GM19099 (cell line): ENCODE results near the gene TCERG1L.

Experiments used
- POLR2A ChIP-seq: IDR thresholded peaks from 3 replicates; pipeline ENCODE4 v1.6.1; 2011; ENCODE audit warnings: low read depth; ENCODE audit not compliant: insufficient read length; ENCODE audit errors: extremely low read depth

Gene TCERG1L

DNA sequence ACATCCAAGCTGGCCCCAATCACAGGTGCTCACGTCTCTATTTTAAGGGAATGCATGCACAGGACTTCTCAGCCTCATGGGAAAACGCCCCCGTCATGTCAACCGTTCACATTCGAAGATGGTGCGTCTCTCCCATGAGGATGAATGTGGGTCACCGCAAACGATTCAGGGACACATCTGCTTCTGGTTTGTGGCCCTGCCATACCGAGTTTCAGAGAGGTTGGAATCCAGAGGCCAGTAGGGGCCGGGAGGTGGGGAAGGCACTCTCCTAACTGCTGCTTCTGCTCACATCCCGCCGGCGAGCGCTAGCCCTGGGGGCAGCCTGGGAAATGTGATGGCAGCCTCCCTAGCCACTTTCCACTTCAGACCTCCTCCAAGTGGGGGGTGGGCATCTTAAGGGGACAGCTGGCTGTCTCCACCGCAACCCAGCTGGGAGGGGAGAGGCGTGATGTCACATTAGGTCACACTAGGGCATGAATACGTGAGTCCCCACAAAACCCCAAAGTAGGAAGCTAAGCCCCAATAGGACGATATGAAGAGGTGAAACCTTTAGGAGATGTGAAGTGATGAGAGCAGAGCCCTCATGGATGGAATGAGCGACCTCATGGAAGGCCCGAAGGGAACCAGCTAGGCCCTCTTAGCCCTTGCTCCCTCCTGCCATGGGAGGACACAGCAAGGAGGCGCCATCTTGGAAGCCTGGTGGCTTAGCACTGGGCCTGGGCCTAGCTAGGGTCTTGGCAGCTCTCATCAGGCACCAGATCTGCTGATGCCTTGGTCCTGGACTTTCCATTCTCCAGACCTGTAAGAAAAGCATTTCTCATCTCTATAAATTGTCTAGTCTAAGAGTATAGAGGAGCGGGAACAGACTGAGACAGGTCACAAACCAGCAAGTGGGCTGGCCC is 107.8 kb downstream of the TCERG1L start:
- no peak for TF ChIP-seq POLR2A

DNA sequence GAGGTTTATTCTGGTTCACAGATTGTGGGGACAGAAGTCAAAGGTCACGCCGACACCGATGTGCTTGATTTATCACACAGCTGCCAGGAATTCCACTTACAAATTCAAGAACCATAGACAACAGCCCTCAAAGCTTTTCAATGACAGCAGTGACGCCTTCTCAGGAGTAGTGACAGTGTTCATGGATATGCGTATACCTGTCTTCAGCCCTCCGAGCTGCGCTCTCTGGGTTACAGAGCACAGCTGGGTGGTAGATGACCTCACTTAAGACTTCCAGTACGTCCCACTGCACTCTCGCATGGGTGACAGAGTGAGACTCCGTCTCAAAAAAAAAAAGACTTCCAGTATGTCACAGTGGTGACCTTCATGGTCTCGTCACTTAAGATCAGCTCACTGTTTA is 108.5 kb downstream of the TCERG1L start:
- no peak for TF ChIP-seq POLR2A

DNA sequence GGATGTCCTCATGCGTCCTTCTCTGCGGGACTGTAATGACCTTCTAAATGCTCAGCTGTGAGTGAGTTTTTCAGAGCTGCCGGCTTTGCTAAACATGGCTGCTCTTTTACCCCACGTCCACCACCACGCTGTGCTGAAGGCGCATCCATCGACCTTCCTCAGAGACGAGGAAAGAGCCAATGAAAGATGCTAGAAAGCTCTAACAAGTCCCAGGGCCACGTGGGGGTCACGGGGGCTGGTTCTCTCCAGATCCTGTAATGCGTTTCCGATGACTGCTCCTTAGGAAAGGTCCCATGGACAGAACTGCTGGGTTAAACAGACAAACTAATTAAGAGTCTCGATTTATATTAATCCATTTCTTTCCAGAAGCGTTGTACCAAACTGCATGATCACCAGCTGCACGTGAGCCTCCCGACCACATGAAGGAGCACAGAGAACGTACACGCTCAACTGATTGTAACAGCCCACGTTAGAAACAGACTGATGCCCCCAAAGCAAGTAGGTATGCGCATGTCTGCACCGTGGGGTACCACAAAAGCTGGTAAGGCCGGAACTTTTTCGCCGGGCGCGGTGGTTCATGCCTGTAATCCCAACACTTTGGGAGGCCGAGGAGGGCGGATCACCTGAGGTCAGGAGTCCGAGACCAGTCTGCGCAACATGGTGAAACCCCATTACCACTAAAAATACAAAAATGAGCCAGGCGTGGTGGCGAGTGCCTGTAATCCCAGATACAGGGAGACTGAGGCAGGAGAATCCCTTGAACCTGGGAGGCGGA is 109.6 kb downstream of the TCERG1L start:
- TF ChIP-seq POLR2A: no peak

DNA sequence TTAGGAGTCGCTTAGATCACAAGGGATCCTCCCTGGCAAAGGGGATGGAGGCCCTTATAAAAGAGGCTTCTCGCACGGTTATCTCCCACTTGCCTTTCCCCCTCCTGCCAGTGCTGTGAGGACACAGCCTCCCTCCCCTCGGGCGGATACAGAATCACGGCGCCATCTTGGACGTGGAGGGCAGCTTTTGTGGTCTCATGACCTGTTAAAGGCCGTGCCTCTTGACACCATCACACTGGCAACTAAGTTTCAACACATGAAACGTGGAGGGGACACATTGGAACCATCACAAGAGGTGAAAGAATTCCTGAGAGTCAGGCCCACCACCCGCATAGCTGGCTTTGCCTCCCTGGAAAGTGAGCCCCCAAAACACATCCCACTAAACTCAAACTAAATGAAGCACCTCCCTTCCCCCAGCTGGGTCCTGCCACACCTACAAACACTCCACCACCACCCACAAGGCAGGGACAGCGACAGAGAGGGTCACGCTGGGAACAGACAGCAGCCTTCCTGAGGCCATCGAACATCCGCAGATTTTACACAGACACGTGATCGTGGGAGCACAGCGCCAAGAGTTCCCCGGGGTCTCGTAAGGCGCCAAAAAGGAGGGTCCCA is 110.6 kb downstream of the TCERG1L start:
- no peak for TF ChIP-seq POLR2A

DNA sequence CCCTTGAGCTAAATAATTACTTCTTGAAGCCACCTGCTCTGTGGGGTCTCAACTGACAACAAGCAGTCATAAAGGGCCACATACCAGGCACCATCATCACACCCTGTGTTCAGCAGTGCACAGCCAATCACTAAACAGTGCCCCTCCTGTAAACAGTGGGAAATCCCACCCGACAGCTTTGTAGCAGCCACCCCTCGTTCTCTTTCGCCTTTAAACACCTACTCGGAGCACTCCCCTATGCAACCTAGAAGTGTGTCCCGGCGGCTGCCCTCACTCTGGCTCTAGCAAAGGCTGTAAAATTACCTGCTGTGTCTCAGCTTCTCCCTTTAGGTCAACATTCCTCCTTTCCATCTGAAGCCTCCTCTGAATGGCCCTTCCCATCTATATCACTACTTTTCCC is 111.9 kb downstream of the TCERG1L start:
- no peak for TF ChIP-seq POLR2A

DNA sequence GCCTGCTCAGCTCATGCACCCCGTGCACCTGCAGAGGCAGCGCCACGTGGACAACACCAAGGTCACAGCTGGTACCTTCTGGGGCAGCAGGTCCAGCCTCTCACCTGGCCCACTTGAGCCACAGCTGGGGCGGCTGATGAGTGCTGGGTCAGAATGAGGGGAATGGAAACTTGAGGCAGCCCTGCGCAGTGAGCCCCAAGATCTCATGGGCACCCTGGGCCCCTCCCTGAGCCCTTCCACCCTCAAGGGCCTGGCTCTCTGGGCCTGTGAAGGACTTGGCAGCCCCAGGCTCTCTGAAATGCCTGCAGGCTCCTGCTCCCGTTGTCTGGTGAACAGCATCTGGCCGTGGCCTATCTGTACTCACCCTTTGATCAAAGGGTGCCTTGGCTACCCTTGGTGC is 112.7 kb downstream of the TCERG1L start:
- TF ChIP-seq POLR2A: no peak

DNA sequence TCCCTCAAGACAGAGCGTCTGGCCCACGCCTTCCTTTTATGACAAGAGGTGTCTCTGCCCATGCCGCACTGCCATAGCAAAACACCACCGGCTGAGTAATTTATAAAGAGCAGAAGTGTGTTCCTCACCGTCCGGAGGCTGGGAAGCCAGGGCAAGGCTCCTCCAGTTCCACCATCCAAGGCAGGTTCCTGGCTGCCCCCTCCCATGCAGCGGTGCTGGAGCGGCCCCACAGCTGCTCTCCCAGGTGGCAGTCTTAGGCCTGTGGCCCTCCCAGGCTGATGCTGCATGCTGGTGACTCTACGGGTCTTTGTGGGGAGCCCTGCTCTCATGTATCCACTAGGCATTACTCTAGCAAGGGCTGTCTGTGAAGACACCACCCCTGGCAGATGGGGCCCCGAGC is 113.1 kb downstream of the TCERG1L start:
- TF ChIP-seq POLR2A: no peak

DNA sequence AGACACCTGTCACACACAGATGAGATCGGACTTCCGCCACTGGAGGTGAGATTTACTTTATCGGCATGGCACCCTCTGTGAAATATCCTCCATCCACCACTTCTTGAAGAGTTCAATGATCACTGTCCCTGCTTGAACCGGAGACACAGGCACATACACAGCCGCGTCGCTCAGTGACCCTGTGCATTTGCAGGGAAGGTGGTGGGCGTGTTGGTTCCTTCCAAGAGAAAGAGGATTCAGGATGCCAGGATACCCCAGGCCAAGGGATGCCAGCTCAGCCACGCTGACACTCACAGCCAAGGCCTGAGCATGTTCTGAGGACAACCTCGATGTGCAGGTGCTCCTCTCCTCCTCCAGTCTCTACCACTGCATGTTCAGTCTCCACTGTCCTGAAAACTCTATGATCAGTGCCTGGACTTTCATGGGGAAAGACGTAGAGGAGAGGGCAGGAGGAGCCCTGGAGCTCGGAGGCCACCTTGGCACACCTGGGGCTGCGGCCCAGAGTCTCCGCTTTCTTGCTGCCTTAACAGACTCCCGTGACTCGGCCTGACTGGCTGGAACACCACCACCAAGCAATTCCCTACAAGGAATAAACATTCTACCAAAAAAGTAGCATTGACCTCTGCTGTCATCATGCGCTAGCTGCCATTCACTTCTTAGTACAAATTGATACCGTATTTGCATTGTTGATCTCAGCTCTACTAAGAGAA is 115.2 kb downstream of the TCERG1L start:
- no peak for TF ChIP-seq POLR2A

DNA sequence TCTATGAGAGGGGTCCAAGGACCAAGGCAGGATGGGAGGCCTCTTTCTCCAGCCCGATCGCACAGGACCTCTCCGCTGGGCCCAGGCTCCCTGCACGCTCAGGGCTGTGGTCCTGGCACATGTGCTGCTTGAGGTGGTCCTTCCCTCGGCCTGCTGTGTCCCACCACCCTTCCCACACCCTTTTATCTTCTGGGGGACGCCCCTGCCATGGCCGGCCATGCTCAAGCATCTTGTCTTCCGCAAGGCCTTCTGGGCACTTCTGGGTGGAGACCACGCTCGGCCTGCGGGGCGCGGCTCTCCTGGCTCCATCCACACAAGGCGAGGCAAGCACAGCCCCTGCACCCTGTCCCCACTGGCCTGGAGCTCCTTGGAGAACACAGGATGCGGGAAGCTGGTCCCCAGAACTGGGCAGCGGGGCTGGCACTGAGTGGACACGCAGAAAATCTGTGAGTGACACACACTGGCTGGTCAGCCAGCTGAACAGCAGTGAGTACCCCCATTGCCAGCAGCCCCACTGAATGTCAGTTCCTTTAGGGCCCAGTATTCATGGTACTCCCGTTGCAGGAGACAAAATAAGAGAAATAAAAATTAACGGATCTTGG is 115.9 kb downstream of the TCERG1L start:
- no peak for TF ChIP-seq POLR2A

DNA sequence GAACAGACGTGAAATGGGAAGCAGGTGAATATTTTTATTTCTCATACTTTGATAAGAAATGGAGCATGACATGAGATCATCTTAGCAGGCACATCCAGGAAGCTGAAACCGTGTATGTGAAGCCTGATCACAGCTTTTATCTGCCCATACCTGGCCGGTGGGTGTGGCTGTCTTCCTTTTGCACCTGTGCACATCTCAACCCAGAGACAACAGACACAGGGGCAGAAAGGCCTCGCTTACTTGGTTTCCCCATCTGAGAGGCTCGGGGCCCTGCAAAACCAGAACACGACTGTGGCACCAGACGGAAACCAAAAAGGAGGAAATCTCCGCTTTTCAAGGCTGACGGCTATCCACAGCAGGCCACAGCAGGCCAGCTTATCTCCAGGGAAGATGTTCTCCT is 116.4 kb downstream of the TCERG1L start:
- TF ChIP-seq POLR2A: no peak

DNA sequence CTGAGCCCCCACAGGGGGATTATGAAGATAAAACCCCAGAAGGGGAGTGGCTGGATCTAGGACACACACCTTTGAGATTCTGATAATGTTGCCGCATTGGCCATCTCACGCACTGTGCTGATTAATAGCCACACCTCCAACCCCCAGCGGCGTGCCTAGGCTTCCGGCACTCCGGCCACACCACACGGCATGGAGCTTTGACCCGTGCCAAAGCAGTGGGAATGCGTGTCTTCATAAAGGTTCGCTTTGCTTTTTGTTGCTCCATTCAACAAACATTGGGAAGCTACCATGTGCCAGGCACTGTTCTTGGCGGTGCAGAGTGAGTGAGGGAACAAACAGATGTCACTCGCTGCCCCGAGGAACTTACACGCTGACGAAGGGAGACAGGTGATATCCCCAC is 117.6 kb downstream of the TCERG1L start:
- no peak for TF ChIP-seq POLR2A

DNA sequence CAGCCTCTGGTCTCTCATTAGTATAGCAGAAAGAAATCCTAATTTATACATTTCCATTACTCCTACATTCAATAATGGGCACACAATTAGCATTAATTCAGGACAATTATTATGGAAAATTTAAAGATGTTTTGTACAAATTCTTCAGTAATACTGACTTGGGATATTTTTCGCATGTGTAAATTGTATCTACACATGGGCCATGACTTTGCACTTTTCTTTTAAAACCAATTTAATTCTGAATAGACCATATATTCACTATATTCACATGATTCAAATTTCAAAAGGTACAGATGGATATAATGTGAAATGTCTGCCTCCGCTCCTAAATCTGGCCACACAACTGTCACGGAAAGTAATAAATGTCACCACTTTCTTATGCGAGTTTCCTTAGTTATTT is 123.0 kb downstream of the TCERG1L start:
- TF ChIP-seq POLR2A: no peak

DNA sequence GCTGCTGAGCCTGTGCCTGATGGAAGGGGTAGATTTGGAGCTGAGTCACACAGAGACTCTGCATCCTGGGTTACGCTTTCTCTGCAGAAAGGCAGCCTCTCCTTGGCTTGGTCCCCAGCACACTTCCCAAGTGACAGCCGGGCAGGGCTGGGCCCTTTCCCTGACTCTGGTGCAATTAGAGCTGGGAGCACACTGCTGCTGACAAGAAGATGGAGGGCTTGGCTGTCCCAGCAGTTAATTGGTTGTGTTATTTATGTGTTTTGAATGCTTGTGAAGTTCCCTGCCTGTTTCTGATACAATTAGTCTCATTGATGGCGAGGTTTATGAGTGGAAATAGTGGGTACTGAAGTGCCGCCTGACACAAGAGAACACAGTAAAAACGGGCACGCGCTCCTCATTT is 123.6 kb downstream of the TCERG1L start:
- no peak for TF ChIP-seq POLR2A

DNA sequence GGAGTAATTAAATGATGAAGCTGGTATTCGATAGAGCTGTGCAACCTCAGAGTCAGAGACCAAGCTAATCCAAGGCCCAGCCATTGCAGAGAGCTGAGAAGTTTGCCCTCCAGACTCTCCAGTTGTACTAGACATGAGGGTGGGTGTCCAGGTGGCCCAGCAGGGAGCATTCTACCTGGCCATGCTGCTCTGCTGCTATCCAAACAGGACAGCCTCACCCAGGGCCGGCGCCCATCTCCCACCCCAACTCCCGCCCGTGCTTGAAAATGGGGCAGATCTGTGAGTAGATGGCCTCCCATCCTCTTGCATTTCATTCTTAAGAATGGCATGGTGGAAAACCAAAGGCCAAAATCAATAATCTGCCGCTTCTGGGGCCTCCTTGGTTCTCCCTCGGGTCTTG is 124.2 kb downstream of the TCERG1L start:
- TF ChIP-seq POLR2A: no peak

DNA sequence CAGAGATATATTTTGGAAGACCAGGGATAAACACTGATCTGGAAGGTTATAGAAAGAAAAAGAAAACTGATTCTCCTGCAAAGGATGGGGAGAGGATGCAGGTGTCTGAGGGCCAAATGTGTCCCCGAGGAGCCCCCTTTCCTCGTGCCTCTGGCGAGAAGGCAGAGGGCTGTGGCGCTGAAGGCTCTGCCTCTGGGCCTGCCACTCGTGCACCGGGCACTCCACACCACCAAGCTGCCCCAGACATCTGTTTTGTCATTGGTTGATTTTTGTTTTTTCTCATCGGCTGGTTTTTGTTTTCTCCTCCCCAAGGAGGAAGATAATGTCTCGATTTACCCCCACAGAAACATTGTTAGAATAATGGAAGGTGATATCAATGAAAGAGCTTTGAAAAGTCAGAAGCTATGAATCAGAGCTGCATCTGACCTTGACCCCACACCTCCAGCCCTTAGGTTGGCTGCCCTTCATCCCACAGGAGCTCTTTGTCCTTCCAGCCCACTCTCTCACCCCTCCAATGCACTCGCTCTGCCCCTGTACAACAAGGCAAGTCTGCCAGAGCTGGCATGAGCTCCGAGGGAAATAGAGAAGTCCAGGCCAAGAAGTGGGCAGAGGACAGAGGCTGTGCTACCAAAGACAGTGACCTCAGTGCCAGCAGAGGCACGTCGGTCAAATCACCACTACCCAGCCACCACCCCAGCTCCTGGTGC is 124.8 kb downstream of the TCERG1L start:
- no peak for TF ChIP-seq POLR2A

DNA sequence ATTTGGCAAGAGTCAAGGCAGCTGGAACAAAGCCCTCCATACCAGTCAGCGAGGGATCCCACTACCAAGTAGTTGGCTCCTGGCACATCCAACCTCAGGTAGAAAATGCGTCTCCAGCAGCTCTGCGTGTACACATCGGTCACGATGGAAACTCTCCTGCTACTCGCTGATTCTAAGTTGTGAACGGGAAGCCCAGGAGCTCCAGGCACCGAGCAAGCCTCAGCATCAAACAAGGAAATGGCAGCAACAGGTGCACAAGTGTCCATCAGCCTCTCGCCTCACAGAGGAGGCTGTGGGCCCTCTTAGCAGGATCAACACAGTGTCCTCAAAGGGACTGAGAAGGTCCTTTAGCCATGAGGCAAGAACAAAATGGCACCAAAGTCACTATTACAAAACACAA is 127.0 kb downstream of the TCERG1L start:
- no peak for TF ChIP-seq POLR2A
